Osteoblast (primary cell): Measurements from ENCODE around the gene C12orf56. TPM values are rescaled to one million over a fixed set of nuclear protein-coding genes. Genes with fewer than 3 reads are reported as not detected.

Experiments used
- DNase-seq: peaks from one replicate; pipeline ENCODE4 v3.0.0; 2011; ENCODE audit warnings: low spot score, mixed read lengths; ENCODE audit not compliant: insufficient read length; ENCODE audit errors: missing footprints
- H2AFZ ChIP-seq: 2 replicates; pipeline ENCODE4 v1.6.0; 2011; ENCODE audit warnings: mild to moderate bottlenecking, low read length
- H3K27ac ChIP-seq: 2 replicates; pipeline ENCODE4 v1.5.1; 2011; ENCODE audit warnings: mild to moderate bottlenecking, low read depth, low read length, moderate library complexity
- H3K27me3 ChIP-seq: 2 replicates; pipeline ENCODE4 v1.6.0; 2012; ENCODE audit warnings: mild to moderate bottlenecking, control low read depth, inconsistent platforms, low read length, moderate library complexity; ENCODE audit not compliant: insufficient read depth
- H3K36me3 ChIP-seq: 2 replicates; pipeline ENCODE4 v1.5.1; 2011; ENCODE audit warnings: mild to moderate bottlenecking, low read length, control low read depth, moderate library complexity; ENCODE audit not compliant: insufficient read depth
- H3K4me1 ChIP-seq: 2 replicates; pipeline ENCODE4 v1.5.1; 2011; ENCODE audit warnings: mild to moderate bottlenecking, low read length, control low read depth, moderate library complexity; ENCODE audit not compliant: insufficient read depth
- H3K4me2 ChIP-seq: 2 replicates; pipeline ENCODE4 v1.6.0; 2011; ENCODE audit warnings: mild to moderate bottlenecking, low read length; ENCODE audit not compliant: insufficient read depth
- H3K4me3 ChIP-seq: fragments of 200-600 bp; sonication (generic); 3 replicates; pipeline ENCODE4 v1.5.1; 2012; ENCODE audit warnings: mild to moderate bottlenecking, low read length, inconsistent platforms; ENCODE audit not compliant: insufficient read depth
- H3K79me2 ChIP-seq: 2 replicates; pipeline ENCODE4 v1.6.0; 2012; ENCODE audit warnings: mild to moderate bottlenecking, low read length, control low read depth, inconsistent platforms; ENCODE audit not compliant: insufficient read depth
- H3K9me3 ChIP-seq: 2 replicates; pipeline ENCODE4 v1.5.1; 2011; ENCODE audit warnings: low read depth, low read length, control low read depth
- H4K20me1 ChIP-seq: 2 replicates; pipeline ENCODE4 v1.6.0; 2012; ENCODE audit warnings: mild to moderate bottlenecking, low read length, control low read depth; ENCODE audit not compliant: insufficient read depth
- total RNA-seq: library from RNA; depleted of rRNA; stranded (reverse); fragments of >200 nt; gene quantifications from 2 replicates; pipeline ENCODE4 v1.2.3, GENCODE V29; 2012
- TF ChIP-seq, protein P1 (sequence below): IDR thresholded peaks from 2 replicates; pipeline ENCODE4 v1.5.1; 2011; ENCODE audit warnings: mild to moderate bottlenecking, low read depth, low read length, moderate library complexity; ENCODE audit errors: extremely low read depth

C12orf56 gene
- total RNA-seq, 1 donor, result 0.36 TPM

DNA sequence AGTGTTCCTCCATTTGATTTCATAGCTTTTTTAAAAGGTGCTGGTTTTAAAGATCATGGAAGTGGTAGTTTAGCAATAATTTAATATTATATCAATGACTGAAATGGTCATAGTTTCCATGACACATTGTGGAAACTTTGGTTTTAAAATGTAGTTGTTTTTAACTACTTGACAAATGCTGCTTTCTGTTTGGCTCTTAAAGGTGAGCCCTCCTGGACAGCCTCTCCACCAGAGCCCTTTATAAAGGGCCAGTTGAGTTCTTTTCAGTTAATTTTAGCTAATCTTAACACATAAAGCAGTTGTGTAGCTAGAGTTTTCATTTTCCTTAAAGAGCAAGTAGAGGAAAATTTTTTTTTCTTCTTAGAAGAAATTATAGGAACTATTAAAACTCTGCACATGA is 27.7 kb upstream of the C12orf56 start:
- Histone ChIP-seq H3K4me2 (no peak overlapping the region), H3K27ac (no peak overlapping the region), H3K9me3 (no peaks in the 10 kb centered on the region), H3K4me3 (no peak overlapping the region), H3K4me1 (no peaks in the 10 kb centered on the region), H4K20me1 (peaks cover 6% of the 10 kb centered on the region), H3K79me2 (peaks cover 12% of the 10 kb centered on the region), H3K27me3 (no peaks in the 10 kb centered on the region), H3K36me3 (peaks cover 98% of the 10 kb centered on the region), H2AFZ (no peak overlapping the region)
- DNase-seq, result no peak
- TF ChIP-seq, protein P1, sequence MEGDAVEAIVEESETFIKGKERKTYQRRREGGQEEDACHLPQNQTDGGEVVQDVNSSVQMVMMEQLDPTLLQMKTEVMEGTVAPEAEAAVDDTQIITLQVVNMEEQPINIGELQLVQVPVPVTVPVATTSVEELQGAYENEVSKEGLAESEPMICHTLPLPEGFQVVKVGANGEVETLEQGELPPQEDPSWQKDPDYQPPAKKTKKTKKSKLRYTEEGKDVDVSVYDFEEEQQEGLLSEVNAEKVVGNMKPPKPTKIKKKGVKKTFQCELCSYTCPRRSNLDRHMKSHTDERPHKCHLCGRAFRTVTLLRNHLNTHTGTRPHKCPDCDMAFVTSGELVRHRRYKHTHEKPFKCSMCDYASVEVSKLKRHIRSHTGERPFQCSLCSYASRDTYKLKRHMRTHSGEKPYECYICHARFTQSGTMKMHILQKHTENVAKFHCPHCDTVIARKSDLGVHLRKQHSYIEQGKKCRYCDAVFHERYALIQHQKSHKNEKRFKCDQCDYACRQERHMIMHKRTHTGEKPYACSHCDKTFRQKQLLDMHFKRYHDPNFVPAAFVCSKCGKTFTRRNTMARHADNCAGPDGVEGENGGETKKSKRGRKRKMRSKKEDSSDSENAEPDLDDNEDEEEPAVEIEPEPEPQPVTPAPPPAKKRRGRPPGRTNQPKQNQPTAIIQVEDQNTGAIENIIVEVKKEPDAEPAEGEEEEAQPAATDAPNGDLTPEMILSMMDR, result no peak

DNA sequence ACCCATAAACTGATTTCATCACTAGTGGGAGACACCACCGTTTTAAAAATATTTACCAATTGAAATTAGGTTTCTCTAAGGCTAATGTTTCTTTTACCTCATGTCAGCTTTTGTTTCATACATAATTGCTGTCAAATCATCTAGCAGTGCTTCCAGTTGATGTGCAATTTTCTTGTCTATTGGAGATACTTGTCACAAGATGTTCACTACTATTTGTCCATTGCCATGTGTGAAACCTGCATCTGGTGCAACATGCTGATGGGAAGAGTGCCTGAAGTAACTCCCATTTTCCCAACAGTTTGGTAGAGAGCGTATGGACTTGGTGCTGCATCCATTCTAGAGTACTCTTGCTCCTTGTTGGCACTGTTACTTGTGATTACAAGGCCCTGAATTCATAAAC is 23.3 kb upstream of the C12orf56 start:
- H3K4me2 ChIP-seq, result no peak overlapping the region
- H3K4me3 ChIP-seq, result no peak overlapping the region
- DNase-seq, result no peak
- H4K20me1 ChIP-seq, result peaks cover 22% of the 10 kb centered on the region
- H3K27me3 ChIP-seq, result no peaks in the 10 kb centered on the region
- no peak overlapping the region for H3K27ac ChIP-seq
- no peak overlapping the region for H2AFZ ChIP-seq
- H3K4me1 ChIP-seq, result peaks cover 6% of the 10 kb centered on the region
- TF ChIP-seq, protein P1, result no peak
- peaks cover 86% of the 10 kb centered on the region for H3K36me3 ChIP-seq
- H3K9me3 ChIP-seq, result no peaks in the 10 kb centered on the region
- H3K79me2 ChIP-seq, result peaks cover 42% of the 10 kb centered on the region

DNA sequence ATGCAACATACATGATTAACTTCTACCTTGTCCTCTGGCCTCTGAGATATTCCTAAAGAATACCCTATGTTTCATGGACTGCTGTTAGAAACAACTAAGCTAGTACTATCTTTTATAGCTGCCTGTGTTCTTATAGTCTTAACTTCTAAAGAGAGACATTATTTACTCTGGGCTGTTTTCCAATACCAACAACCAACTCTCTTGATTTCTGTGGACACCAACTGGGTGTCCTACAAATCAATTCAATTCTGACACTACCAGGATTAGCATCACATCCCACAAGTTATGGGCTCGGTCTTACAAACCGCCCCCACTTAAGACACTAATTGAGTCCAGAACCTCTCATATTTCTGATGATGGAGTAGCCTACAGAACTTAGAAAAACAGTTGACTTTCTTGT is 21.9 kb upstream of the C12orf56 start:
- Histone ChIP-seq H3K27ac (no peak overlapping the region), H3K4me1 (peaks cover 20% of the 10 kb centered on the region), H3K36me3 (peaks cover 72% of the 10 kb centered on the region), H3K27me3 (no peaks in the 10 kb centered on the region), H3K79me2 (peaks cover 56% of the 10 kb centered on the region), H3K9me3 (no peaks in the 10 kb centered on the region), H3K4me3 (no peak overlapping the region), H2AFZ (no peak overlapping the region), H3K4me2 (no peak overlapping the region), H4K20me1 (peaks cover 34% of the 10 kb centered on the region)
- TF ChIP-seq, protein P1, result no peak
- no peak for DNase-seq

DNA sequence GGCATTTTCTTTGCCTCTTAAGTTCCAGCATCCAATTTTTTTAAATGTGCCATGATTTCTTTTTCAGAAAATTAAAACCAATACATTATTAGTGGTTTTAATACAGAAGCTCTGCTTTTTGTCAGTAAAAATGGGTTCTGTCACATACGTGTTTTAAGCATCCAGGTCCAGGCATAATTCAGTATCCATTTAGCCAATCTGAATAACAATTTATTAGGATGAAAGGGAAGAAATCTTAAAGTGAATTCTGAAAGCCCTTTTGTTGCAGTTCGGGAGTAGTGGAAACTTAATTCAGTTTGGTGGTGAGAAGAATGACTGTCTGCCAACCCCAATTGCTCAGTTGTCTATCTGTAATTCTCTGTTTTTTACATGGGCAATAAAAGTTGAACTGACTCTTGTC is 20.9 kb upstream of the C12orf56 start:
- H3K27me3 ChIP-seq, result no peaks in the 10 kb centered on the region
- H3K4me3 ChIP-seq, result no peak overlapping the region
- DNase-seq, result no peak
- no peak overlapping the region for H3K27ac ChIP-seq
- no peak overlapping the region for H3K4me2 ChIP-seq
- no peak overlapping the region for H2AFZ ChIP-seq
- peaks cover 21% of the 10 kb centered on the region for H3K4me1 ChIP-seq
- peaks cover 35% of the 10 kb centered on the region for H4K20me1 ChIP-seq
- H3K79me2 ChIP-seq, result peaks cover 67% of the 10 kb centered on the region
- peaks cover 66% of the 10 kb centered on the region for H3K36me3 ChIP-seq
- no peaks in the 10 kb centered on the region for H3K9me3 ChIP-seq
- TF ChIP-seq, protein P1, result no peak
